Hematopoietic multipotent progenitor cell (in vitro differentiated cells): Measurements from ENCODE around the gene LCE5A. TPM values are rescaled to one million over a fixed set of nuclear protein-coding genes. Genes with fewer than 3 reads are reported as not detected.
"Not testable (repeated sequence)": the region's sequence is repeated elsewhere in the genome, so short reads cannot be mapped to it uniquely, and the experiment has no call there.

Experiments used
- DNase-seq, 3 donors: peaks; one replicate each; pipeline ENCODE4 v3.0.0-alpha.2; 2011 to 2015; ENCODE audit warnings: low read depth in 2 of 3, low spot score in 2 of 3
- total RNA-seq: library from RNA; depleted of rRNA; stranded (reverse); fragments of >200 nt; gene quantifications from one replicate; pipeline ENCODE4 v1.2.3, GENCODE V29; 2012

LCE5A gene
- total RNA-seq, 1 donor, result not detected

- peak in 1 of 3 donors; percentile 16 for DNase-seq
Measured at GRCh38 chr1:152515434-152515783, 4.8 kb downstream of the LCE5A start.

- no peak for DNase-seq
Measured at GRCh38 chr1:152516082-152516481, 5.5 kb downstream of the LCE5A start.

- no peak for DNase-seq
Measured at GRCh38 chr1:152517237-152517811, 6.7 kb downstream of the LCE5A start.

- peak in 2 of 3 donors; percentile 79 to 89 for DNase-seq
Measured at GRCh38 chr1:152519851-152520250, 9.2 kb downstream of the LCE5A start.

GRCh38 chr1:152520561-152521090 lies 10.0 kb downstream of the LCE5A start:
- DNase-seq, result no peak

- no peak for DNase-seq
Measured at GRCh38 chr1:152525080-152525641, 14.6 kb downstream of the LCE5A start.

- peak in 2 of 3 donors; percentile 48 to 69 for DNase-seq
Measured at GRCh38 chr1:152533327-152533938, 22.8 kb downstream of the LCE5A start.

- DNase-seq, result no peak
Measured at GRCh38 chr1:152535774-152536173, 25.2 kb downstream of the LCE5A start.

- DNase-seq, result no peak
Measured at GRCh38 chr1:152537496-152537895, 26.9 kb downstream of the LCE5A start.

GRCh38 chr1:152539901-152540300 lies 29.3 kb downstream of the LCE5A start:
- no peak for DNase-seq

GRCh38 chr1:152543820-152544219 lies 33.2 kb downstream of the LCE5A start:
- DNase-seq, result peak in 1 of 3 donors; percentile 11

- peak in 1 of 3 donors; percentile 5 for DNase-seq
Measured at GRCh38 chr1:152546704-152547103, 36.1 kb downstream of the LCE5A start.

- DNase-seq, result not testable (repeated sequence)
Measured at GRCh38 chr1:152548358-152548757, 37.8 kb downstream of the LCE5A start.

Other genes with a start within 250 kb of the LCE5A start
- gene FLG, start 185.6 kb upstream of the LCE5A start, total RNA-seq, result under 0.01 TPM
- under 0.01 TPM for gene FLG2, start 150.8 kb upstream of the LCE5A start, total RNA-seq
- not detected for gene CRNN, start 96.5 kb upstream of the LCE5A start, total RNA-seq
- gene CRCT1, start 3.7 kb downstream of the LCE5A start, total RNA-seq, result not detected
- gene LCE3E, start 56.0 kb downstream of the LCE5A start, total RNA-seq, result not detected
- gene LCE3D, start 69.7 kb downstream of the LCE5A start, total RNA-seq, result not detected
- gene LCE3C, start 89.4 kb downstream of the LCE5A start, total RNA-seq, result not detected
- not detected for gene LCE3B, start 103.0 kb downstream of the LCE5A start, total RNA-seq
- gene LCE3A, start 112.3 kb downstream of the LCE5A start, total RNA-seq, result not detected
- not detected for gene LCE2D, start 152.6 kb downstream of the LCE5A start, total RNA-seq
- gene LCE2C, start 164.5 kb downstream of the LCE5A start, total RNA-seq, result not detected
- not detected for gene LCE2B, start 175.3 kb downstream of the LCE5A start, total RNA-seq
- not detected for gene LCE2A, start 187.5 kb downstream of the LCE5A start, total RNA-seq
- not detected for gene LCE4A, start 197.4 kb downstream of the LCE5A start, total RNA-seq
- gene KPRP, start 247.2 kb downstream of the LCE5A start, total RNA-seq, result not detected